Measurements from ENCODE around the gene SINHCAF. TPM values are rescaled to one million over a fixed set of nuclear protein-coding genes. Genes with fewer than 3 reads are reported as not detected.
"Not testable (repeated sequence)": the region's sequence is repeated elsewhere in the genome, so short reads cannot be mapped to it uniquely, and the experiment has no call there.

SINHCAF gene, protein sequence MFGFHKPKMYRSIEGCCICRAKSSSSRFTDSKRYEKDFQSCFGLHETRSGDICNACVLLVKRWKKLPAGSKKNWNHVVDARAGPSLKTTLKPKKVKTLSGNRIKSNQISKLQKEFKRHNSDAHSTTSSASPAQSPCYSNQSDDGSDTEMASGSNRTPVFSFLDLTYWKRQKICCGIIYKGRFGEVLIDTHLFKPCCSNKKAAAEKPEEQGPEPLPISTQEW
- total RNA-seq (109 and 122 TPM in 2 replicates), polyA plus RNA-seq (64.1 and 66.2 TPM in 2 replicates)

DNA sequence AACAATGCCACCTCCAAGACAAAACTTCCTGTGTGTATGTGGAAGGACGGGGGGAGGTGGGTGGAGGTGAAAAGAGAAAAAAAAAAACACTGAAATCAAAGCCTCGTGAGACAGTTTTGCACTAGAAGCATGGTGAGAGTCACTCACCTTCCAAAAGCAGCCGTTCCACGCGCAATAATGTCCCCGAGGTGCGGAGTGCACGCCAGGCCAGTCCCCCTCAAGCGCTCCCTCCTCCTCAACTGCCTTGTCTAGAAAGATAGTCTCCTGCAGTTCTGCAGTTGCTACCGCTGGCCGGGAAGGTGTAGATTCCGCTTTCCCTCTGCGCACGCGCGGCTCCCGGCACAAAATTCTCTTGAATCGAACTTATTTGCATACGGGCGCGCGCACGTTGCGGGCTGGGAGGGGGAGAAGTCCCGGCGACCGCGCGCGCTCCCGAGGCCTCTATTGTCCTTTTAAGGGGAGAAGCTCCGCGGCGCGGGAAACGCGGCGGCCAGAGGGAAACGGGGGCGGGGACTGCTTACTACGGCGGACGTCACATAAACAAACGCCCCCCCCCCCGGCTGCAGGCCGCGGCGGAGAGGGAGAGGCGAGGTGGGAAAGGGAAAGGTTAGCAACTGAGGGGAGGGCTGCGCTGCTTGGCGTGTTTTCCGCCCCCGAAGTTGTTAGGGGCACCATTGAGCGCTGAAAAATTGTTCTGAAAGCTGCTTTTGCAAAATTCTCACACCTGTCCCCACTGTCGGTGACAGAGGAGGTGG is at the start of gene SINHCAF:
SINHCAF (minus strand) TSS at position 274 of the 755 bp plus-strand sequence. CDS start 27,946 bp downstream, outside the sequence.
- TF ChIP-seq, protein P1, sequence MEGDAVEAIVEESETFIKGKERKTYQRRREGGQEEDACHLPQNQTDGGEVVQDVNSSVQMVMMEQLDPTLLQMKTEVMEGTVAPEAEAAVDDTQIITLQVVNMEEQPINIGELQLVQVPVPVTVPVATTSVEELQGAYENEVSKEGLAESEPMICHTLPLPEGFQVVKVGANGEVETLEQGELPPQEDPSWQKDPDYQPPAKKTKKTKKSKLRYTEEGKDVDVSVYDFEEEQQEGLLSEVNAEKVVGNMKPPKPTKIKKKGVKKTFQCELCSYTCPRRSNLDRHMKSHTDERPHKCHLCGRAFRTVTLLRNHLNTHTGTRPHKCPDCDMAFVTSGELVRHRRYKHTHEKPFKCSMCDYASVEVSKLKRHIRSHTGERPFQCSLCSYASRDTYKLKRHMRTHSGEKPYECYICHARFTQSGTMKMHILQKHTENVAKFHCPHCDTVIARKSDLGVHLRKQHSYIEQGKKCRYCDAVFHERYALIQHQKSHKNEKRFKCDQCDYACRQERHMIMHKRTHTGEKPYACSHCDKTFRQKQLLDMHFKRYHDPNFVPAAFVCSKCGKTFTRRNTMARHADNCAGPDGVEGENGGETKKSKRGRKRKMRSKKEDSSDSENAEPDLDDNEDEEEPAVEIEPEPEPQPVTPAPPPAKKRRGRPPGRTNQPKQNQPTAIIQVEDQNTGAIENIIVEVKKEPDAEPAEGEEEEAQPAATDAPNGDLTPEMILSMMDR (IDR thresholded peaks at IDR 0.05; ENCODE audit: poor library complexity) = no peak
- TF ChIP-seq EZH2phosphoT487 (IDR thresholded peaks at IDR 0.05; ENCODE audit: low read depth, severe bottlenecking, unreplicated experiment) (no peak), EZH2 (IDR thresholded peaks at IDR 0.05; ENCODE audit: borderline replicate concordance) (no peak)
- WGBS (ENCODE audit: low lambda C conversion rate, missing lambda C conversion rate) = 2% methylated on average over 51 of the region's 55 CpGs
- H3K9me3 ChIP-seq (ENCODE audit: low read depth) = no peaks in the 10 kb centered on the region
- peaks cover 44% of the 10 kb centered on the region for H3K79me2 ChIP-seq
- peak; percentile 100 for DNase-seq (ENCODE audit: low spot score)
- H3K4me1 ChIP-seq (ENCODE audit: insufficient read depth) = peaks cover 20% of the 10 kb centered on the region
- peak within 1 kb of the TSS; percentile 79 for H3K4me2 ChIP-seq
- H3K9me2 ChIP-seq (replicated peaks; ENCODE audit: insufficient read depth) = no peaks in the 10 kb centered on the region
- no peaks in the 10 kb centered on the region for H3K36me3 ChIP-seq (replicated peaks; ENCODE audit: insufficient read depth, low read depth)
- peak within 1 kb of the TSS; percentile 99 for H3K27ac ChIP-seq
- peak within 1 kb of the TSS; percentile 67 for H3K4me3 ChIP-seq
- H3K27me3 ChIP-seq = no peaks in the 10 kb centered on the region
- peaks cover 16% of the 10 kb centered on the region for H4K20me1 ChIP-seq (ENCODE audit: insufficient read depth, poor library complexity, severe bottlenecking)
- H2AFZ ChIP-seq = peak within 1 kb of the TSS; percentile 42

DNA sequence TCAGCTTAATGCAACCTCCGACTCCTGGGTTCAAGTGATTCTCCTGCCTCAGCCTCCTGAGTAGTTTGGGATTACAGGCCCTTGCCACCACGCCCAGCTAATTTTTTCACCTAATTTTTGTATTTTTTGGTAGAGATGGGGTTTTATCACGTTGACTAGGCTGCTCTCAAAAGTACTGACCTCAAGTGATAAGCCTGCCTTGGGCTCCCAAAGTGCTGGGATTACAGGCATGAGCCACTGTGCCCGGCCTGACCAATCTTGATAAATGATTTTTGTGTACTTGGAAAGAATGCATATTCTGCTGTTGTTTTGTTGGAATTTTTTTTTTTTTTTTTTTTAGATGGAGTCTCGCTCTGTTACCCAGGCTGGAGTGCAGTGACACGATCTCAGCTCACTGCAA is 49.5 kb upstream of the SINHCAF start:
- H3K4me1 ChIP-seq (ENCODE audit: insufficient read depth); H3K79me2 ChIP-seq; H3K27ac ChIP-seq; H3K9me2 ChIP-seq (replicated peaks; ENCODE audit: insufficient read depth); H3K9me3 ChIP-seq (ENCODE audit: low read depth); H3K27me3 ChIP-seq; H3K4me3 ChIP-seq; H2AFZ ChIP-seq; H3K36me3 ChIP-seq (replicated peaks; ENCODE audit: insufficient read depth, low read depth); H4K20me1 ChIP-seq (ENCODE audit: insufficient read depth, poor library complexity, severe bottlenecking); H3K4me2 ChIP-seq; DNase-seq (ENCODE audit: low spot score): not testable (repeated sequence)
- 89% methylated on average over 6 of the region's 6 CpGs for WGBS (ENCODE audit: low lambda C conversion rate, missing lambda C conversion rate)

DNA sequence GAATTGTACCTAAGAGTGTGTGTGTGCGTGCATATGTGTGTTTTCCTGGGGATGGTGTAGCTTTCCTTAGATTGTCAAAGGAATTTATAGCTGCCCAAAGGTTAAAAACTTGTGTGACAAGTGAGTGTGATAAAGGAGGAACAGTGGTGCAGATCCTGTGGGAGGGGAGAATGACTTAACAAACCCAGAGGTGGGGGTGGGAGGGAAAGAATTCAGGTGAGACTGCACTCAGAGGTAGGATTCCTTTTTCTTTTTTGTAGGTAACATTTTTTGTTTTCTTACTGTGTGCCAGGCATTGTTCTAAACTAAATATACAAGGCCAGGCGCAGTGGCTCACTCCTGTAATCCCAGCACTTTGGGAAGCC is 45.3 kb upstream of the SINHCAF start:
- TF ChIP-seq, protein P1 (IDR thresholded peaks at IDR 0.05; ENCODE audit: poor library complexity) = no peak
- TF ChIP-seq EZH2 (IDR thresholded peaks at IDR 0.05; ENCODE audit: borderline replicate concordance) = no peak
- TF ChIP-seq EZH2phosphoT487 (IDR thresholded peaks at IDR 0.05; ENCODE audit: low read depth, severe bottlenecking, unreplicated experiment) = no peak
- Histone ChIP-seq H3K4me1 (ENCODE audit: insufficient read depth) (peaks cover 21% of the 10 kb centered on the region), H3K27ac (peak overlapping the region; percentile 97), H4K20me1 (ENCODE audit: insufficient read depth, poor library complexity, severe bottlenecking) (no peaks in the 10 kb centered on the region), H3K27me3 (no peaks in the 10 kb centered on the region), H3K4me3 (no peak overlapping the region), H3K36me3 (replicated peaks; ENCODE audit: insufficient read depth, low read depth) (no peaks in the 10 kb centered on the region), H3K9me2 (replicated peaks; ENCODE audit: insufficient read depth) (no peaks in the 10 kb centered on the region), H3K9me3 (ENCODE audit: low read depth) (no peaks in the 10 kb centered on the region), H3K4me2 (peak overlapping the region; percentile 73), H3K79me2 (no peaks in the 10 kb centered on the region), H2AFZ (peak overlapping the region; percentile 64)
- WGBS (ENCODE audit: low lambda C conversion rate, missing lambda C conversion rate) = 50% methylated on average over 2 of the region's 2 CpGs
- peak; percentile 75 for DNase-seq (ENCODE audit: low spot score)

DNA sequence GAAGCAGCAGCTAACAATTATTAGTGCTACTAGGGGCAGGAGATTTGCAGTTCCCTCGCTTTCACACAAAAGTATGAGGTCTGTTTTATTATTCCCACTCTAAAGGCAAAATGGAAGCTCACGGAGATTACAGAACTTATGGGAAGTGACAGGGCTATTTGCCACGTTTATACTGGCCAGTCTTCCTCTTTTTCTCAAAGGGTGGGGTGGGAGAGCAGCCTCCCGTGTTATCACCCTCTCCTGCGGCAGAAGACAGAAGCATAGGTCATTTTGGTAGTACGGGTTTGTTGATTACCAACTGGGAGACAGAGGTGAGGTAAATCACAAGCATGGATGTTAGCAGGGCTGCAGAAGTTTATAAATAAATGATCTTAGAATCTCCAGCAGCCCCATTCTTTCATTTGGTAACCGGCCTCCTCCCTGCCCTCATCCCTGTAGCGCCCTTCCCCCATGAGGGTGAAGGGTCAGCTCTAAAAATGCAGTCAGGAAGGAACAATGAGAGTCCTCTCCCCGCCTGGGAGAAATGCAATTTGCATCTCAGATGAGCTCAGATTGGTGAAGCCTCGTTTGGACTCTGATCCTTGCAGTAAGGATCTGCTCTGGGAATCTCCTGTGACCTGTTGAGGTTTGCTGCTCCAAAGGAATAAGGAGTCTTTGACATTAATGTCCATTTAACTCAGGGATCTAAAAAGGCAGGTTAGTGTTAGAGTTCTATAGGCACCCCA is 44.7 kb upstream of the SINHCAF start:
- Histone ChIP-seq H3K36me3 (replicated peaks; ENCODE audit: insufficient read depth, low read depth) (no peaks in the 10 kb centered on the region), H3K4me1 (ENCODE audit: insufficient read depth) (peaks cover 21% of the 10 kb centered on the region), H3K9me3 (ENCODE audit: low read depth) (no peaks in the 10 kb centered on the region), H4K20me1 (ENCODE audit: insufficient read depth, poor library complexity, severe bottlenecking) (no peaks in the 10 kb centered on the region), H3K4me3 (no peak overlapping the region), H3K27ac (peak overlapping the region; percentile 97), H2AFZ (peak overlapping the region; percentile 64), H3K4me2 (peak overlapping the region; percentile 73), H3K79me2 (no peaks in the 10 kb centered on the region), H3K27me3 (no peaks in the 10 kb centered on the region), H3K9me2 (replicated peaks; ENCODE audit: insufficient read depth) (no peaks in the 10 kb centered on the region)
- TF ChIP-seq EZH2 (IDR thresholded peaks at IDR 0.05; ENCODE audit: borderline replicate concordance) (no peak), EZH2phosphoT487 (IDR thresholded peaks at IDR 0.05; ENCODE audit: low read depth, severe bottlenecking, unreplicated experiment) (no peak)
- TF ChIP-seq, protein P1 (IDR thresholded peaks at IDR 0.05; ENCODE audit: poor library complexity) = no peak
- WGBS (ENCODE audit: low lambda C conversion rate, missing lambda C conversion rate) = 25% methylated on average over 10 of the region's 10 CpGs
- DNase-seq (ENCODE audit: low spot score) = peak; percentile 77
